ENCODE measurements around the gene HAPSTR1.
"Not testable (repeated sequence)": the region's sequence is repeated elsewhere in the genome, so short reads cannot be mapped to it uniquely, and the experiment has no call there.

Gene HAPSTR1

GRCh38 chr16:9090960-9091866 lies at the start of gene HAPSTR1:
TSS of gene HAPSTR1 (plus strand) at chr16:9091644. CDS start at chr16:9092045, 401 bp downstream.
- DNase-seq: peak; percentile 91 to 100 (median 99)

GRCh38 chr16:9042533-9042932 lies 48.9 kb upstream of the HAPSTR1 start:
- DNase-seq: peak in 1 of 56 donors; percentile 8

GRCh38 chr16:9042964-9043680 lies 48.3 kb upstream of the HAPSTR1 start:
- DNase-seq: peak in 32 of 56 donors; percentile 1 to 69 (median 25)

- DNase-seq: not testable (repeated sequence)
These were observed 45.9 kb upstream of the HAPSTR1 start for GRCh38 chr16:9045562-9045961.

GRCh38 chr16:9046667-9047055 lies 44.8 kb upstream of the HAPSTR1 start:
- no peak for DNase-seq

DNA sequence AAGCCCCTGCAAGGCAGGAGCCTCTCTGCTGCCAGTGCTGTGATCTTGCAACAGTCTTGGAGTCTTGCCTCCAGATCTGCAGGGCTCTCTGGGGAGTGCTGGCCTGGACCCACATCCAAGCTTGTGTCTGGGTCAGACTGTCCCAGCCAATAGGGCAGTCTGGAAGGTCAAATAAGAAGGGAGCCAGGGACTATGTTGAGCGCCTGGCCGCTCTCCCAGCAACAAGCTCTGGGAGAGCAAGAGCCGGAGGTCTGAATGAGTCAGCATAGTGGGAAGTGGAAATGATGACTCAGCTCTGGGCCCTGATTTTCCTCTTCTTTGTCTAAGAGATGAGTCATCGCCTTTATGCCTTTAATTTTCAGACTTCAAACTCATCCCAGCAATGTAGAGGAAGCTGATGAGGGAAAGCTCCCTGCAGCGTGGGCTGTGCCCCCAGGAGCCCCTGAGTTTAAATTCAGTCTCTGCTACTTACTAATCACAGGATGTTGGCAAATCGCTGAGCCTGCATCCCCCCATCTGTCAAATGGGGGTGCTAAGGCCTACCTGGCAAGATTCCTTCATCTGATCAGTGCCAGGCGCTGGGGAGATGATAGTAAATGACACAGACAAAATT lies 43.6 kb upstream of the HAPSTR1 start:
- DNase-seq: peak in 55 of 56 donors; percentile 2 to 88 (median 60)

- DNase-seq: no peak
These were observed 43.1 kb upstream of the HAPSTR1 start for GRCh38 chr16:9048302-9048700.

GRCh38 chr16:9049241-9049640 lies 42.2 kb upstream of the HAPSTR1 start:
- DNase-seq: no peak

- peak in 1 of 56 donors; percentile 0 for DNase-seq
These were observed 41.2 kb upstream of the HAPSTR1 start for GRCh38 chr16:9050102-9050830.

DNA sequence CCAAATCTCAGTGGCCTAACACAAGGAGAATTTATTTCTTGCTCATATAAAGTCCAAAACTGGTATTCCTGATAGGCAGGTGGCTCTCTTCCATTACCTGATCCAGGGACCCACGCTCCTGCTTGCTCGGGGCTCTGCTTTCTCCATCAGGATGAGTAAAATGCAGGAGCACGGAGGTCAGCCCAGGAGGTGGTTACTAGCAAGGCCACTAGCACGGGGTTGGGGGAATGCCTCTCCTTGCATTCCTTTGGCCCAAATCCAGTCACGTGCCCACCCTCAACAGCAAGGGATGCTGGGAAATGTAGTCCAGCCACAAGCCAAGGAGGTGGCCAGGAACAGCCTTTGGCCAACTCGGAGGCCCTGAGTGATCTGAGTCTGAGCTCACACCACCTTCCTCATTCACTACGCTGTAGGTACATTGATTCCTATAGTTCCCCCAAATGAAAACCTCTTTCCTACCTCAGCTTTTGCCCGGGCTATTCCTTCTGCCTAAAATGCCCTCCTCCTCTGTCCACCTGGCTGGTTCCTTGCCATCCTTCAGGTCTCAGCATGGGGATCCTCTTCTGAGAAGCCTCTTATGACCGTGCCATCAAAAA lies 38.3 kb upstream of the HAPSTR1 start:
- peak in 34 of 56 donors; percentile 0 to 50 (median 8) for DNase-seq

GRCh38 chr16:9054460-9054859 lies 37.0 kb upstream of the HAPSTR1 start:
- no peak for DNase-seq

DNA sequence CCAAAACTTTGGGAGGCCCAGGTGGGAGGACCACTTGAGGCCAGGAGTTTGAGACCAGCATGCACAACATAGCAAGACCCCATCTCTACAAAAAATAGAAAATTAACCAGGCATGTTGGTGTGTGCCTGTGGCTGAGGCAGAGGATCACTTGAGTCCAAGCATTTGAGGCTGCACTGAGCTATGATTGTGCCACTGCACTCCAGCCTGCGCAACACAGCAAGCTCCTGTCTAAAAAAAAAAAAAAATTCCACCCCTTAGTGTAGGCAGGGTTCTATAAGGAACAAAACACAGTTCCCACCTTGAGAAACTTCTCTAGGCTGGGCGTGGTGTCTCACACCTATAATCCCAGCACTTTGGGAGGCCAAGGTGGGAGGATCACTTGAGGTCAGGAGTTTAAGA lies 36.3 kb upstream of the HAPSTR1 start:
- DNase-seq: no peak

DNA sequence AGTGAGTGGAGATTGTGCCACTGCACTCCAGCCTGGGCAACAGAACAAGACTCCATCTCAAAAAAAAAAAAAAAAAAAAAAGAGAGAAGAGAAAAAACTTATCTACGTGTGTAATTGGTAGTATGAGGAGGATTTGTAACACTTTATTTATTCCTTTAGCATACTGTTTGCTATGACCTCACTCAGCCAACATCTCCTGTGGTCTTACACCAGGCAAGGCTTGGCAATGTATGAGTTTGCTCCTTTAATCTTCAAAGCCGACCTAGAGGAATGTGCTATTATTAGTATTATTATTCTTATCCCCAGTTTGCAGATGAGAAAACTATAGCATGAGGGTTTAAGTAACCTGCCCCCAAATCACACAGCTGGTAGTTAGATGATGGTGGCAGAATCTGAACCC lies 35.8 kb upstream of the HAPSTR1 start:
- no peak for DNase-seq

DNA sequence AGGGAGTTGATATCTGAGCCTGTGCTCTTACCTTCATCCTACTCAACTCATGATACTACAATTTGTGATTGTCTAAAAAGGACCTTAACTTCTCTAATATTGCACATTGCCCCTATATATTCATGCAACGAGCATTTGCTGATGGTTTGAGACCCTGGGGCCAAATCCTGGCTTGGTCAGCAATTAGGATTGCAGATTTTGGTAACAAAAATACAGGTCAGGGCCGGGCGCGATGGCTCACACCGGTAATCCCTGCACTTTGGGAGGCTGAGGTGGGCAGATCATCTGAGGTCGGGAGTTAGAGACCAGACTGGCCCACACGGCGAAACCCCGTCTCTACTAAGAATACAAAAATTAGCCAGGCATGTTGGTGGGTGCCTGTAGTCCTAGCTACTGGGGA lies 35.4 kb upstream of the HAPSTR1 start:
- DNase-seq: no peak

- DNase-seq: no peak
These were observed 33.2 kb upstream of the HAPSTR1 start for GRCh38 chr16:9058211-9058610.

DNA sequence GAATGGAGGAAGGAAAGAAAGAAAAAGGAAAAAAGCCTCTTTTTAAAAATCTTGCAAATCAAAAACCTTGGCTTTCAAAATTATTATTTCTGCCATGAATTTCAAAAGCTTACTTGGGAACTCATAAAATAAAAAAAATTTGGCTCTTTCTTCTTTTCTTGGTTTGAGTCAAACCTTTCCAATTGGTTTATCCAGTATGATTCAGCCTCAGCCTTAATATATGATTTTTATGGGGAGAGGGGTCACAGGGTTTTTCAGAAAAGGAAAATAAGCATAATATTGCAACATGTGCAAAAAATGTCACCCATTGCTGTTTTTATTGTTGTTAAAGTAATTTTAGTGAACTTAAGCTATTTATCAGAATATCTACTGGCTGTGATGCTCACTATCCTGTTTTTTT lies 31.2 kb upstream of the HAPSTR1 start:
- DNase-seq: no peak

GRCh38 chr16:9061358-9061813 lies 30.1 kb upstream of the HAPSTR1 start:
- DNase-seq: no peak

GRCh38 chr16:9062301-9062700 lies 29.1 kb upstream of the HAPSTR1 start:
- DNase-seq: no peak

- DNase-seq: no peak
These were observed 26.4 kb upstream of the HAPSTR1 start for GRCh38 chr16:9065077-9065476.

DNA sequence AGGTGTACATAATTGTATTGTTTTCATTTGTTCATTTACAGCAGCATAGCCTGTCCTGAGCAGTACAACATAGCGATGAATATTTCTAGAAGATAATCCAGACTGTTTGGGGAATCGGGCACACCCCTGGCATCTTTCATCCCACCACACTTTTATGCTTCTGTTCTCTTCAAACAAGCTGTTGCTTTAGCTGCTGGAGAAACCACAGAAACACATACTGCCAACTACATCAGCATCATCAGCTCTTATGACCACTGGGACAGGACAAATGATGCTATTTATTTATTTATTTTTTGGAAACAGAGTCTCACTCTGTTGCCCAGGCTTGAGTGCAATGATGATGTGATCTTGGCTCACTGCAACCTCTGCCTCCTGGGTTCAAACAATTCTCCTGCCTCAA lies 22.6 kb upstream of the HAPSTR1 start:
- DNase-seq: no peak

GRCh38 chr16:9070254-9070653 lies 21.2 kb upstream of the HAPSTR1 start:
- no peak for DNase-seq

Measured in nucleus accumbens (tissue), 56 donors.